Astrocyte of the spinal cord (primary cell): ENCODE measurements around the gene ADAM29.

Experiments
- DNase-seq: peaks from one replicate; pipeline ENCODE4 v3.0.0; 2011; ENCODE audit warnings: low read depth, low spot score
- H3K4me3 ChIP-seq: 2 replicates; pipeline ENCODE4 v1.5.1; 2011; ENCODE audit warnings: low read depth, mild to moderate bottlenecking, low read length, moderate library complexity
- in situ Hi-C: cut with HindIII; loops from 2 replicates; pipeline ENCODE4 v1.10.0; 2017; ENCODE audit warnings: low sequenced_read_pairs
- TF ChIP-seq, protein P1 (sequence below): IDR thresholded peaks from 2 replicates; pipeline ENCODE4 v1.5.1; 2012; ENCODE audit warnings: low read depth, mild to moderate bottlenecking, low read length, inconsistent platforms

The ADAM29 gene

DNA sequence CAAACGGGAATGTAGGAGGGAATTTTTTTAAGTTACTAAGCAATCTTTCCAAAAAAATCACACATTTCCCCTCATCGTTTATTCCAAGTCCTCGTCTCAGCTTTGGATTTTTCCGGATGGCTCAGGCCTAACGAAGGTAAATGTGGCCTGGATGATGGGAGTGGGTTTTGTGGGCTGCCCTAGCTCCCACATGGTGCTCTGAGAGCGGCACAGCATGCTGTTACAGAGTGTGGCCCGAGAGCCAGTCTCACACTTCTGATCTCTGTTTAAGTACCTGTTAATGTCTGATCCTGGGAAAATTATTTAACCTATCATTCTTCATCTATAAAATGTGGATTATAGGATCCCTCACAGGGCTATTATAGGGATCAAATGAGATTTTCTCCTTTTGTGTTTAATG lies 38.2 kb upstream of the ADAM29 start:
- H3K4me3 ChIP-seq = no peak overlapping the region
- no peak for DNase-seq
- in situ Hi-C loops = no loop called here
- TF ChIP-seq, protein P1, sequence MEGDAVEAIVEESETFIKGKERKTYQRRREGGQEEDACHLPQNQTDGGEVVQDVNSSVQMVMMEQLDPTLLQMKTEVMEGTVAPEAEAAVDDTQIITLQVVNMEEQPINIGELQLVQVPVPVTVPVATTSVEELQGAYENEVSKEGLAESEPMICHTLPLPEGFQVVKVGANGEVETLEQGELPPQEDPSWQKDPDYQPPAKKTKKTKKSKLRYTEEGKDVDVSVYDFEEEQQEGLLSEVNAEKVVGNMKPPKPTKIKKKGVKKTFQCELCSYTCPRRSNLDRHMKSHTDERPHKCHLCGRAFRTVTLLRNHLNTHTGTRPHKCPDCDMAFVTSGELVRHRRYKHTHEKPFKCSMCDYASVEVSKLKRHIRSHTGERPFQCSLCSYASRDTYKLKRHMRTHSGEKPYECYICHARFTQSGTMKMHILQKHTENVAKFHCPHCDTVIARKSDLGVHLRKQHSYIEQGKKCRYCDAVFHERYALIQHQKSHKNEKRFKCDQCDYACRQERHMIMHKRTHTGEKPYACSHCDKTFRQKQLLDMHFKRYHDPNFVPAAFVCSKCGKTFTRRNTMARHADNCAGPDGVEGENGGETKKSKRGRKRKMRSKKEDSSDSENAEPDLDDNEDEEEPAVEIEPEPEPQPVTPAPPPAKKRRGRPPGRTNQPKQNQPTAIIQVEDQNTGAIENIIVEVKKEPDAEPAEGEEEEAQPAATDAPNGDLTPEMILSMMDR = no peak

DNA sequence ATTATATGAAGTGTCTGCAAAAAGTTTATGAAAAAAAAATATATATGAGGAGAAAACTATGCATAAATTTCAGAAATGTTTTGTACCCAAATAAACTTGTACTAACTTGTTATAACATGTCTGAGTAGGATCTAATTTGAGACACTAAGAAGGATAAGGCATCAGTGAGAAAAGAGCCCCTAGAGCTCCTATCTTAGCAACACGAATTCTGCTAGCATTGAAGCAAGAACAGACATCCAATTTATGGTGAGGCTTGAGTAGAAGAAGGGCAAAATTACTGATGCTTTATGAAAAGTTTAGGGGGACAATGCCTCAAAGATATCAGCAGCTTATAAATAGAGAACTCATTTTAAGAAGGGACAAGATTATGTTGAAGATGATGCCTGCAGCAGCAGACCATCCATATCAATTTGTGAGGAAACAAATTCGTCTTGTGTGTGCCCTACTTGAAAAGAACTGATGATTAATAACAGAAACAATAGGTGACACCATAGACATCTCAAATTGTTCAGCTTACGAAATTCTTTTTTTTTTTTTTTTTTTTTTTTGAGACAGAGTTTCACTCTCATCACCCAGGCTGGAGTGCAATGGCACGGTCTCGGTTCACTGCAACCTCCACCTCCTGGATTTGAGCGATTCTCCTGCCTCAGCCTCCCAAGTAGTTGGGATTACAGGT lies 35.7 kb upstream of the ADAM29 start:
- in situ Hi-C loops = no loop called here
- TF ChIP-seq, protein P1 = no peak
- no peak for DNase-seq
- H3K4me3 ChIP-seq = no peak overlapping the region

DNA sequence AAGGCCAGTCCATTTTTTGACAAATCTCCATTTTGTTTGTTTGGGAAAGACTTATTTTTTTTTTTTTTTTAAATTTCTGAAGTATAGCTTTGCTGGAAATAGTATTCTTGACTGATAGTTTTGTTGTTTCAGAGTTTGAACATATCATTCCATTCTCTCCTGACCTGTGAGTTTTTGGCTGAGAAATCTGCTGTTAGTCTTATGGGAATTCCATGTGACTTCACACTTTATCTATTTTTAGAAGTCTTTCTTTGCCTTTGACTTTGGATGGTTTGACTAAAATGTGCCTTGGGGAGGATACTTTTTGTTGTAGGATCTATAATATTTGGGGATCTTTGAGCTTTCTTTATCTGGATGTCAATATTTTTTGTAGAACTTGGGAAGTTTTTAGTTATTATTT lies 10.7 kb upstream of the ADAM29 start:
- TF ChIP-seq, protein P1 = no peak
- in situ Hi-C loops = no loop called here
- H3K4me3 ChIP-seq = no peak overlapping the region
- no peak for DNase-seq

DNA sequence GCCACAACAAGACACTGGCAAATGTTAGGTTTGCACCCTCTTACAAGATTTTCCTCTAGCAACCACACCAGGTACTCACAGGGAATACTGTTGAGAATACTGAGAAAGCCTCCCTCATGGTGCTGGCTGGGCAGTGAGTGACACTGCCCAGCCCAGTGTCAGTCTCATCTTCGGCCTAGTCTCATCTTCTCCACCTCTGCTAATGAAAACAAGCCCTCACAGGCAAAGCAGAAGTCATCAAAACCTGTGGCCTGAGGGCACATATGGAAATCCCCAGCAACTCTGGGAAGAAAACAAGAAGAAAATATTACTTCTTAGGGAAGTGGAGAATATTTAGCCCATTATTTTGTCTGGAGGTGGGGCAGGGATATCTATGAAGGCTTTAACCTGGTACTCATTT lies 7.9 kb upstream of the ADAM29 start:
- H3K4me3 ChIP-seq = no peak overlapping the region
- in situ Hi-C loops = no loop called here
- no peak for DNase-seq
- TF ChIP-seq, protein P1 = no peak

DNA sequence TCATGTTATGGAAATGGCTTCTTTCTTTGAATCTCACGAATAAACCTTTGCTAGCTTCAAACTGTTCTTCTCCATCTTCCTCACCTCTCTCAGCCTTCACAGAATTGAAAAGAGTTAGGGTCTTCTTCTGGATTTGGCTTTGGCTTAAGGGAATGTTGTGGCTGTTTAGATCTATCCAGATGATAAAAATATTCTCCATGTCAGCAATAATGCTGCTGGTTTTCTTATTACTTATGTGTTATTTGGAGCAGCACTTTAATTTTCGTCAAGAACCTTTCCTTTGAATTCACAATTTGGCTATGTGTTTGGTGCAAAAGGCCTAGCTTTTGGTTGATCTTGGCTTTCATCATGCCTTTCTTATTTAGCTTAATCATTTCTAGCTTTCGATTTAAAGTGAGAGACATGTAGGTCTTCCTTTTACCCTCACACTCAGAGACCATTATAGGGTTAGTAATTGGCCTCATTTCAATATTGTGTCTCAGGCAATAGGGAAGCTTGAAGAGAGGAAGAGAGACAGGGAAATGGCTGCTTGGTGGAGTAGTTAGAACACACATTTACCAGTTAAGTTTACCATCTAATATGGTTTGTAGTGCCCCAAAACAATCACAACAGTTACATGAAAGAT lies 5.1 kb upstream of the ADAM29 start:
- TF ChIP-seq, protein P1 = no peak
- H3K4me3 ChIP-seq = no peak overlapping the region
- in situ Hi-C loops = no loop called here
- DNase-seq = no peak

DNA sequence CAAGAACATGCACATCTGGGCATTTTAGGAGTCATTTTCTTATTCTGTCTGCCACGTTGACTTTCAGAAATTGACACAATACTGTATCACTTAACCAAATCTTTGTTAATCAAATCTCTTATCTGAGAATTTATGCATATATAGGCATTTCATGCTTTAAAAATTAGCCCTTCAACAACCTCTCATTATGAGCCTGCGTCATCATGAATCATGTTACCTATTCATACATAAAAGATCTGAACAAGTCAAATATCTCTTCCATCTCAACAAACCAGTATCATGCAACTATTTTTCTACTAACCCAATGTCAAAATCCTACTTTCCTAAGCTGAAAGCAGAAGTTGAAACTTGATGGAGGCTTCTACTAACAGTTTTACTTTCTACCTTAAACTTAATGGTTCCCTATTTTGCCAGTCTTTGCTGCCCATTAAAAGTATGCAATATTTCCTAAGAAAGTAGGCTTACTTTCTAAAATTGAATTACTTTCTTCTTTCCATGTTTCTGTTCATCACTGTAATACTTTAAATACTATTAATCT lies 1.8 kb downstream of the ADAM29 start:
- in situ Hi-C loops = no loop called here
- DNase-seq = no peak
- TF ChIP-seq, protein P1 = no peak
- H3K4me3 ChIP-seq = no peak overlapping the region
